Esophagus squamous epithelium (tissue), 5 donors: ENCODE data around the gene NCOA7. TPM values are rescaled to one million over a fixed set of nuclear protein-coding genes. Genes with fewer than 3 reads are reported as not detected.

Experiments
- DNase-seq: peaks from one replicate; lab custom pipeline; 2025; lab: John Stamatoyannopoulos, UW
- H3K27ac ChIP-seq, 4 donors: fragments of 200-600 bp; sonication (generic); one replicate each; pipeline ENCODE4 v1.5.1; 2016 to 2019; ENCODE audit warnings: mild to moderate bottlenecking in 1 of 4
- H3K27me3 ChIP-seq, 4 donors: fragments of 200-600 bp; sonication (generic); 1 replicate in 3 of 4; 2 replicates in 1 of 4; pipeline versions ENCODE4 v1.5.1 to v1.6.0; 2017 to 2021; ENCODE audit warnings: antibody characterized with exemption in 1 of 4
- H3K36me3 ChIP-seq, 3 donors: fragments of 200-600 bp; sonication (generic); one replicate each; pipeline ENCODE4 v1.5.1; 2016 to 2019
- H3K4me1 ChIP-seq, 3 donors: fragments of 200-600 bp; sonication (generic); one replicate each; pipeline ENCODE4 v1.5.1; 2017 to 2019
- H3K4me3 ChIP-seq, 4 donors: fragments of 200-600 bp; sonication (generic); 1 replicate in 3 of 4; 2 replicates in 1 of 4; pipeline ENCODE4 v1.5.1; 2016 to 2019; ENCODE audit warnings: mild to moderate bottlenecking in 2 of 4, moderate library complexity in 1 of 4
- H3K9me3 ChIP-seq, 3 donors: fragments of 200-600 bp; sonication (generic); one replicate each; pipeline ENCODE4 v1.5.1; 2016 to 2019
- POLR2A ChIP-seq, 4 donors: fragments of 450-650 bp; IDR thresholded peaks; one replicate each; pipeline ENCODE4 v1.6.1; 2017; ENCODE audit warnings: antibody characterized with exemption in 4 of 4, mild to moderate bottlenecking in 4 of 4, moderate library complexity in 3 of 4
- WGBS, 2 donors: methylation state at CpG; one replicate each; pipeline ENCODE4 v1.1.5; 2018; 5-methylcytosine and 5-hydroxymethylcytosine counted together
- intact Hi-C: fragments of 100-400 bp; cut with DNase I; formaldehyde crosslinking; loops from one replicate; pipeline ENCODE4 v1.15.0; 2022
- total RNA-seq, 4 donors: library from RNA; depleted of rRNA; stranded (reverse); fragments of >200 nt; gene quantifications; one replicate each; pipeline ENCODE4 v1.1.0, GENCODE V29; 2016
- TF ChIP-seq, protein P1 (sequence below), 6 experiments: fragments of 450-650 bp in 4 of 6; fragments of 200-600 bp in 2 of 6; sonication (generic) in 2 of 6; IDR thresholded peaks; one replicate each; pipeline ENCODE4 v1.5.1; 2016 to 2019; ENCODE audit warnings: antibody characterized with exemption in 6 of 6, mild to moderate bottlenecking in 4 of 6, moderate library complexity in 4 of 6
- donor health status: DM: yes; HTN: yes; CAD: no.

Gene NCOA7
- total RNA-seq, 4 donors from 2014 or later, result 30.9 to 85.1 (median 45.8) TPM

DNA sequence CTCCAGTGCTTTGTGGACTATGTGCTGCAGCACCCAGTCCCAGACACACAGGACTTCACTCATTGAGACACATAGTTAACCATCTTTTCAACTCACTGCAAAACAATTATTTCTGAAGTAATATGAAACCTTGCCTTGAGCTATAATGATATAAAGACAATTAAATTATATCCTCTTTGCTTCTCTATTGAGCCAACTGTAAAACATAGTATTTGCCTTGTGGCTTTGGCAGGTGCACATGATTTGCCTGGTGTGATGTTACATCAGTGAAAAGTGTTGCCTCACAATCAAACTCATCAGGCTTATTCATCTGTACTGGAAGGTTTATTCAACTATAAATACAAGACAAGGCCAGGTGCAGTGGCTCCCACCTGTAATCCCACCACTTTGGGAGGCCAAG, 80.6 kb downstream of the NCOA7 start:
- Histone ChIP-seq H3K27me3 (no peaks in the 10 kb centered on the region), H3K36me3 (peaks cover 0 to 23% (median 4%) of the 10 kb centered on the region in 3 donors), H3K27ac (no peak overlapping the region), H3K4me3 (no peak overlapping the region), H3K9me3 (no peaks in the 10 kb centered on the region), H3K4me1 (peaks cover 0 to 27% (median 4%) of the 10 kb centered on the region in 3 donors)
- DNase-seq, result no peak
- intact Hi-C loops, result no loop called here
- TF ChIP-seq POLR2A (IDR thresholded peaks at IDR 0.05), result no peak

DNA sequence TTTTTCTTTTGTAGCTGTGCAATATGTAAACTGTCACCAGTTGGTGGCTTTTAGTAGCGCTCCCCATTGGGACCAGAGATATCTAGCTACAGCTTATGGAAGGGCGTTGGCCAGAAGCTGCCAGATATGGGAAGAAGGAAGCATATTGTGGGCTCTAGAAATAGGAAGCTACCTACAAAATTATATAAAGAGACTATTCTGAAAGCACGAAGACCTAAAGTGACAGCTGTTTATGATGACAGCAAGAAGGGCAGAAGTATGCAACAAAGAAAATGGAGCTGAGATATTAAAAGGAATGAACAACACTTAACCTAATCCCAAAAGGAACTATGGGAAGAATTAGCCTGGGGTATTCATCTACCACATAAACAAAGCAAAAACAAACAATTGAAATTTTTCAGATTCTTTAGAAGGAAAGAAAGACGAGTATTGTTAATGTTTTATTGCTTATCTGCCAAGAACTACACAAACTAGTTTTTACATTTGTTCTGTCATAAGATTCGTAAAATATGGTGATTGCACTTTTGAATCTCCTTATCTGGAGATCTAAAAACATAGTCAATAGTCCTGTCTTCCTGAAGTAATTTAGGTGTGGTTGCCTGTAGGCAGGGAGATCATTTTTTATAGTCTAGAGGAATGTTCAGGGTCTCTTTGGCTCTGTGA, 81.6 kb downstream of the NCOA7 start:
- 66 to 68% methylated on average over 5 of the region's 5 CpGs for WGBS, 2 donors
- Histone ChIP-seq H3K27ac (no peak overlapping the region), H3K27me3 (no peaks in the 10 kb centered on the region), H3K4me1 (peaks cover 0 to 19% (median 0%) of the 10 kb centered on the region in 3 donors), H3K4me3 (no peak overlapping the region), H3K36me3 (peaks cover 0 to 28% (median 4%) of the 10 kb centered on the region in 3 donors), H3K9me3 (no peaks in the 10 kb centered on the region)
- intact Hi-C loops, result no loop called here
- DNase-seq, result no peak
- TF ChIP-seq POLR2A (IDR thresholded peaks at IDR 0.05), result no peak
- TF ChIP-seq, protein P1, sequence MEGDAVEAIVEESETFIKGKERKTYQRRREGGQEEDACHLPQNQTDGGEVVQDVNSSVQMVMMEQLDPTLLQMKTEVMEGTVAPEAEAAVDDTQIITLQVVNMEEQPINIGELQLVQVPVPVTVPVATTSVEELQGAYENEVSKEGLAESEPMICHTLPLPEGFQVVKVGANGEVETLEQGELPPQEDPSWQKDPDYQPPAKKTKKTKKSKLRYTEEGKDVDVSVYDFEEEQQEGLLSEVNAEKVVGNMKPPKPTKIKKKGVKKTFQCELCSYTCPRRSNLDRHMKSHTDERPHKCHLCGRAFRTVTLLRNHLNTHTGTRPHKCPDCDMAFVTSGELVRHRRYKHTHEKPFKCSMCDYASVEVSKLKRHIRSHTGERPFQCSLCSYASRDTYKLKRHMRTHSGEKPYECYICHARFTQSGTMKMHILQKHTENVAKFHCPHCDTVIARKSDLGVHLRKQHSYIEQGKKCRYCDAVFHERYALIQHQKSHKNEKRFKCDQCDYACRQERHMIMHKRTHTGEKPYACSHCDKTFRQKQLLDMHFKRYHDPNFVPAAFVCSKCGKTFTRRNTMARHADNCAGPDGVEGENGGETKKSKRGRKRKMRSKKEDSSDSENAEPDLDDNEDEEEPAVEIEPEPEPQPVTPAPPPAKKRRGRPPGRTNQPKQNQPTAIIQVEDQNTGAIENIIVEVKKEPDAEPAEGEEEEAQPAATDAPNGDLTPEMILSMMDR (IDR thresholded peaks at IDR 0.05), result no peak

DNA sequence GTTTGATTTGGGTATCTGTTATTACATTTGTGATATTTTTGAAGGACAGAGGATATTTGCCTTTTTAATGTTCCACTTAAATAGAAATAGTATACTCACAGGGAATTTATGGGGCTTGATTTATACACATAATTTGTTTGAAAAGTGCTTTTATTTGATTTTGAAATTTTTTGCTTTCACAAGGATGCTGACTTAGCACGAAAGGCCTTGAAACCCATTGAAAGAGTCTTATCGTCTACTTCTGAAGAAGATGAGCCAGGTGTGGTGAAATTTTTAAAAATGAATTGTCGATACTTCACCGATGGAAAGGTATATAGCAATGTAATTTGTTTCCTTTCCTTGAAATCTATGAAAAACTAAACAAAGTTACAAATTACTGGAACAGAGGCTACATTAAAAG, 91.5 kb downstream of the NCOA7 start:
- peaks cover 0 to 97% (median 3%) of the 10 kb centered on the region in 3 donors for H3K36me3 ChIP-seq
- 94 to 97% methylated on average over 4 of the region's 4 CpGs for WGBS, 2 donors
- H3K9me3 ChIP-seq, result no peaks in the 10 kb centered on the region
- no peak overlapping the region for H3K27ac ChIP-seq
- H3K4me1 ChIP-seq, result no peaks in the 10 kb centered on the region
- H3K27me3 ChIP-seq, result no peaks in the 10 kb centered on the region
- no peak for TF ChIP-seq POLR2A (IDR thresholded peaks at IDR 0.05)
- TF ChIP-seq, protein P1 (IDR thresholded peaks at IDR 0.05), result no peak
- H3K4me3 ChIP-seq, result no peak overlapping the region
- DNase-seq, result no peak
- intact Hi-C loops, result no loop called here

DNA sequence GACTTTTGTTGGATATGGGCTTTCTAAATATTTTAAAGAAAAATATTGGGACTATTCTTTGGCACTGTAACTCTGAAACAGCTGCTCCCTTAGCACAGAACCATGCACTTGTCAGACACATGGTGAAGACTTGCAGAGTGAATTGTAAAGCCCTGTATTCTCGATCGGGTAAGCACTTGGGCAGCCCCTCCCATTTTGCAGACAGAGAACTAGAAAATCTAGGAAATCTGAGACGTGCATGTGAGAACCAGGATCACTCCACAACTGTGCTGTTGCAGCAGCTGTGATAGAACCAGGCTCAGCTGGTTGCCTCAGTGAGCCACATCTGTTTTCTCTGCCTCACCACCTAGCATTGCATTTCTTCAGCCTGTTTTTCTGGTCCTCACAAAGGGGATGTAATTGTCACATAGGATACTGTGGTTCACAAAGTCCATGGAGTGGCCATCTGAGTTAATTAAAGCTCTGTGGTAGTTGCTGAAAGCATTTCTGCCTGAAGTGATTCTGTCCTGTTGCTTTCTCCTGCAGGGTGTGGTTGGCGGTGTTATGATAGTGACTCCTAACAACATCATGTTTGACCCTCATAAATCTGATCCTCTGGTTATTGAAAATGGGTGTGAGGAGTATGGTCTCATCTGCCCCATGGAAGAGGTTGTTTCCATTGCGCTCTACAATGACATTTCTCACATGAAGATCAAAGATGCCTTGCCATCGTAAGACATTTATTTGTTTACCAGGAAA, 94.0 kb downstream of the NCOA7 start:
- Histone ChIP-seq H3K27me3 (no peaks in the 10 kb centered on the region), H3K36me3 (peaks cover 0 to 90% (median 3%) of the 10 kb centered on the region in 3 donors), H3K4me1 (no peaks in the 10 kb centered on the region), H3K4me3 (no peak overlapping the region), H3K27ac (no peak overlapping the region), H3K9me3 (no peaks in the 10 kb centered on the region)
- WGBS, 2 donors, result 82 to 86% methylated on average over 6 of the region's 6 CpGs
- no peak for DNase-seq
- TF ChIP-seq, protein P1 (IDR thresholded peaks at IDR 0.05), result no peak
- TF ChIP-seq POLR2A (IDR thresholded peaks at IDR 0.05), result no peak
- intact Hi-C loops, result no loop called here

DNA sequence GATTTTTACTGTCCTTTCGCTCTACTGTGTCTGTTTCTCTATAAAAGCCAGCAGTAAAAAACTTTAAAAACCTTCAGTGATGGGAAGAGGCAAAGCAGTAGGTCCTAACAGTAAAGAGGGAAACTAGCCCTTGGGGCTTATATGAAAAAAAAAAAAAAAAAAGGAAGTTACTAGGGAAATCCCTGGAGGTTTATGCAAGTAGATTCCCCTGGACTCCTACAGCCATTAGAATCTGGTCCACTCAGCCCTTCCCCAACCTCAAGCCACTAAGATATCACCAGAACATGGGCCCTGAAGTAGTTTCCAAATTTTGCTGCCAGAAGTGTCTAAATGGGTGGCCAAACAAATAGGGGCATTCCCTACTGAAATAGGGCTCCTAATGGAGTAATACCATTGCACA, 95.3 kb downstream of the NCOA7 start:
- intact Hi-C loops, result no loop called here
- Histone ChIP-seq H3K27me3 (no peaks in the 10 kb centered on the region), H3K27ac (no peak overlapping the region), H3K4me3 (no peak overlapping the region), H3K4me1 (no peaks in the 10 kb centered on the region), H3K36me3 (peaks cover 0 to 90% (median 3%) of the 10 kb centered on the region in 3 donors), H3K9me3 (no peaks in the 10 kb centered on the region)
- 87 to 94% methylated on average over 1 of the region's 1 CpG for WGBS, 2 donors
- TF ChIP-seq, protein P1 (IDR thresholded peaks at IDR 0.05), result no peak
- TF ChIP-seq POLR2A (IDR thresholded peaks at IDR 0.05), result no peak
- DNase-seq, result no peak
